ENCODE results near the gene SPDEF.

- no peak for TF ChIP-seq CTCF (IDR thresholded peaks at IDR 0.05; ENCODE audit: low read depth, low read length, poor library complexity, severe bottlenecking)
- TF ChIP-seq EZH2phosphoT487 (IDR thresholded peaks at IDR 0.05; ENCODE audit: borderline replicate concordance, low read length) = no peak
These were observed 20.9 kb downstream of the SPDEF start for GRCh38 chr6:34535199-34535598.

Data from DOHH2 (cell line).